OCI-LY1 (cell line): ENCODE measurements around the gene ACAD11.

Experiments
- CTCF ChIP-seq: fragments of 200-600 bp; sonication (generic), shearing (Covaris generic); IDR thresholded peaks from 2 replicates; pipeline ENCODE4 v1.5.1; 2017; ENCODE audit warnings: mild to moderate bottlenecking, antibody characterized with exemption, low read length, moderate library complexity, mixed read lengths
- EZH2 ChIP-seq: fragments of 200-600 bp; sonication (generic), shearing (Covaris generic); IDR thresholded peaks from 2 replicates; pipeline ENCODE4 v1.8.0; 2017; ENCODE audit warnings: borderline replicate concordance, mixed run types, mild to moderate bottlenecking, antibody characterized with exemption, low read length, moderate library complexity, mixed read lengths

GRCh38 chr3:132682201-132682600 is 22.6 kb upstream of the ACAD11 start:
- TF ChIP-seq CTCF (no peak), EZH2 (no peak)
